ENCODE measurements around the gene ALPK1.

DNA sequence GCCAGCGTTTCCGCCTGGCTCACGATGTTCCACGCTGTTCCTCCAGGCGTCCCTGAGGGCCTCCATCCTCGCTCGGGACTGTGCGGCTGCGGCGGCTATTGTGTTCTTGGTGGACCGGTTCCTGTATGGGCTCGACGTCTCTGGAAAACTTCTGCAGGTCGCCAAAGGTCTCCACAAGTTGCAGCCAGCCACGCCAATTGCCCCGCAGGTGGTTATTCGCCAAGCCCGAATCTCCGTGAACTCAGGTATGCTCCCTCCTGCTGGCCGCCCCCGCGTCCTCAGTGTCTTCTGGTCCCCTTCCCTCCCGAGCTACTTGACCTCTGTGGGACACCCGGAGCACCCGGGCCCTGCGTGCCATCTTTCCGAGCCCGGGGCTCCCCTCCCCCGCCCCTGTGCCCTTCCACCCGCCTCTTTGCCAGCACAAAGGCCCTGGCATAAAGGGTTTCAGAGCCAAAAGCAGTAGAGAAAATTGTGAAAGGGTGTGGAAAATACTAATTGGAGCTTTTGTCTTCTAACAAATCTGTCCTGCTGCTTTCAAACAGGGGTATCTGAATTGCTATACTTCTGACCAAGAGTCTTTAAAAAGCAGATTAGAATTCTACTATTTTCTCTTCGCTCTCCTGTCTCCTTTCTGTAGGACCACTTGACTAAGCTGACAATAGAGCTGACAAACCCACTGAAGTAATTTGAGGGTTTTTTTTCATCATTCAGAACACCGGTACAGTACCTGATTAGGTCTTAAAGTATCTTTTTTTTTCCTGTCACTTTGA is 114.8 kb downstream of the ALPK1 start:
- TF ChIP-seq POLR2A (IDR thresholded peaks at IDR 0.05; ENCODE audit: low read length), result no peak
- no peak for TF ChIP-seq GATA1 (IDR thresholded peaks at IDR 0.05; ENCODE audit: low read depth, low read length)
